Activated CD4-positive, alpha-beta memory T cell treated with anti-CD3 and anti-CD28 coated beads for 36 hours (primary cell): ENCODE measurements around the gene ADAMTSL1. TPM values are rescaled to one million over a fixed set of nuclear protein-coding genes. Genes with fewer than 3 reads are reported as not detected.
"Not testable (repeated sequence)": the region's sequence is repeated elsewhere in the genome, so short reads cannot be mapped to it uniquely, and the experiment has no call there.

Experiments
- CTCF ChIA-PET: fragments of 350-600 bp; sonication (Branson Sonifier 250); formaldehyde crosslinking; loops from one replicate; lab custom pipeline; 2021; ENCODE audit warnings: antibody characterized with exemption, inconsistent platforms; lab: Charles Lee
- POLR2A ChIA-PET: fragments of 350-600 bp; sonication (Branson Sonifier 250); formaldehyde crosslinking; loops from one replicate; lab custom pipeline; 2021; ENCODE audit warnings: antibody characterized with exemption; lab: Charles Lee
- DNase-seq: peaks from one replicate; pipeline ENCODE4 v3.0.0-alpha.2; 2020
- H3K27ac Mint-ChIP-seq: one replicate; pipeline ENCODE4 v1.8.0; 2021; ENCODE audit warnings: mixed read lengths
- H3K27me3 Mint-ChIP-seq: one replicate; pipeline ENCODE4 v1.8.0; 2021; ENCODE audit warnings: mixed read lengths
- H3K36me3 Mint-ChIP-seq: one replicate; pipeline ENCODE4 v1.8.0; 2021; ENCODE audit warnings: mixed read lengths
- H3K4me1 Mint-ChIP-seq: one replicate; pipeline ENCODE4 v1.8.0; 2021; ENCODE audit warnings: low read depth, mixed read lengths
- H3K4me3 Mint-ChIP-seq: one replicate; pipeline ENCODE4 v1.8.0; 2021; ENCODE audit warnings: mild to moderate bottlenecking, mixed read lengths
- H3K9me3 Mint-ChIP-seq: one replicate; pipeline ENCODE4 v1.8.0; 2021; ENCODE audit warnings: mixed read lengths
- intact Hi-C: fragments of 100-400 bp; cut with micrococcal nuclease; formaldehyde crosslinking; loops from one replicate; pipeline ENCODE4 v1.15.1; 2023
- total RNA-seq, 2 experiments: library from RNA; stranded (reverse); gene quantifications; one replicate each; pipeline ENCODE4 v1.2.3, GENCODE V29; 2021

ADAMTSL1 gene
- total RNA-seq, 2 experiments from 2014 or later: not detected

- ChIA-PET CTCF (no interaction called here), POLR2A (no interaction called here)
- no peaks in the 10 kb centered on the region for H3K36me3 Mint-ChIP-seq
- no peaks in the 10 kb centered on the region for H3K27me3 Mint-ChIP-seq
- DNase-seq: no peak
- intact Hi-C loops: no loop called here
- H3K4me1 Mint-ChIP-seq: no peaks in the 10 kb centered on the region
- H3K4me3 Mint-ChIP-seq: no peak overlapping the region
- peaks cover 20% of the 10 kb centered on the region for H3K9me3 Mint-ChIP-seq
- no peak overlapping the region for H3K27ac Mint-ChIP-seq
Observed at GRCh38 chr9:18869725-18870124, 395.8 kb downstream of the ADAMTSL1 start.

- DNase-seq: no peak
- H3K4me1 Mint-ChIP-seq: no peaks in the 10 kb centered on the region
- no peak overlapping the region for H3K27ac Mint-ChIP-seq
- H3K9me3 Mint-ChIP-seq: peaks cover 20% of the 10 kb centered on the region
- CTCF ChIA-PET: no interaction called here
- peaks cover 1% of the 10 kb centered on the region for H3K27me3 Mint-ChIP-seq
- no peaks in the 10 kb centered on the region for H3K36me3 Mint-ChIP-seq
- POLR2A ChIA-PET: no interaction called here
- intact Hi-C loops: no loop called here
- no peak overlapping the region for H3K4me3 Mint-ChIP-seq
Observed at GRCh38 chr9:18874069-18874468, 400.1 kb downstream of the ADAMTSL1 start.

- CTCF ChIA-PET, intact Hi-C loops, H3K4me1 Mint-ChIP-seq, H3K27ac Mint-ChIP-seq, H3K27me3 Mint-ChIP-seq, POLR2A ChIA-PET, DNase-seq, H3K4me3 Mint-ChIP-seq, H3K36me3 Mint-ChIP-seq: not testable (repeated sequence)
- peaks cover 11% of the 10 kb centered on the region for H3K9me3 Mint-ChIP-seq
Observed at GRCh38 chr9:18874990-18875389, 401.0 kb downstream of the ADAMTSL1 start.

- CTCF ChIA-PET: no interaction called here
- H3K9me3 Mint-ChIP-seq: no peaks in the 10 kb centered on the region
Observed at GRCh38 chr9:18877984-18878383, 404.0 kb downstream of the ADAMTSL1 start.

GRCh38 chr9:18881758-18882157, 407.8 kb downstream of the ADAMTSL1 start:
- intact Hi-C loops: no loop called here
- ChIA-PET CTCF (no interaction called here), POLR2A (no interaction called here)

More at GRCh38 chr9:18877984-18878383, 404.0 kb downstream of the ADAMTSL1 start:
- no peak overlapping the region for H3K4me3 Mint-ChIP-seq
- intact Hi-C loops: no loop called here
- no peaks in the 10 kb centered on the region for H3K4me1 Mint-ChIP-seq
- H3K27me3 Mint-ChIP-seq: peaks cover 4% of the 10 kb centered on the region
- no peaks in the 10 kb centered on the region for H3K36me3 Mint-ChIP-seq
- POLR2A ChIA-PET: no interaction called here
- H3K27ac Mint-ChIP-seq: no peak overlapping the region
- no peak for DNase-seq

GRCh38 chr9:18887546-18887945, 413.6 kb downstream of the ADAMTSL1 start:
- no peak for DNase-seq
- H3K36me3 Mint-ChIP-seq: no peaks in the 10 kb centered on the region
- CTCF ChIA-PET: no interaction called here
- intact Hi-C loops: no loop called here
- no peaks in the 10 kb centered on the region for H3K4me1 Mint-ChIP-seq
- H3K9me3 Mint-ChIP-seq: no peaks in the 10 kb centered on the region
- H3K27ac Mint-ChIP-seq: no peak overlapping the region
- no peak overlapping the region for H3K4me3 Mint-ChIP-seq
- POLR2A ChIA-PET: no interaction called here
- peaks cover 3% of the 10 kb centered on the region for H3K27me3 Mint-ChIP-seq

More at GRCh38 chr9:18881758-18882157, 407.8 kb downstream of the ADAMTSL1 start:
- DNase-seq: no peak
- Mint-ChIP-seq H3K9me3 (no peaks in the 10 kb centered on the region), H3K4me1 (no peaks in the 10 kb centered on the region), H3K27me3 (peaks cover 7% of the 10 kb centered on the region), H3K4me3 (no peak overlapping the region), H3K36me3 (no peaks in the 10 kb centered on the region), H3K27ac (no peak overlapping the region)

GRCh38 chr9:18888290-18888689, 414.3 kb downstream of the ADAMTSL1 start:
- intact Hi-C loops: no loop called here
- Mint-ChIP-seq H3K4me3 (no peak overlapping the region), H3K36me3 (no peaks in the 10 kb centered on the region), H3K9me3 (no peaks in the 10 kb centered on the region), H3K27ac (no peak overlapping the region), H3K4me1 (no peaks in the 10 kb centered on the region), H3K27me3 (peaks cover 3% of the 10 kb centered on the region)
- POLR2A ChIA-PET: no interaction called here
- CTCF ChIA-PET: no interaction called here
- no peak for DNase-seq

- Mint-ChIP-seq H3K36me3 (no peaks in the 10 kb centered on the region), H3K9me3 (peaks cover 4% of the 10 kb centered on the region), H3K27ac (no peak overlapping the region), H3K4me1 (no peaks in the 10 kb centered on the region), H3K4me3 (no peak overlapping the region), H3K27me3 (peaks cover 3% of the 10 kb centered on the region)
- intact Hi-C loops: no loop called here
- no peak for DNase-seq
- ChIA-PET CTCF (no interaction called here), POLR2A (no interaction called here)
Observed at GRCh38 chr9:18889550-18889949, 415.6 kb downstream of the ADAMTSL1 start.

GRCh38 chr9:18890372-18890771, 416.4 kb downstream of the ADAMTSL1 start:
- intact Hi-C loops: no loop called here
- no peak for DNase-seq
- peaks cover 2% of the 10 kb centered on the region for H3K27me3 Mint-ChIP-seq
- ChIA-PET POLR2A (no interaction called here), CTCF (no interaction called here)
- peaks cover 9% of the 10 kb centered on the region for H3K9me3 Mint-ChIP-seq
- H3K4me3 Mint-ChIP-seq: no peak overlapping the region
- no peaks in the 10 kb centered on the region for H3K4me1 Mint-ChIP-seq
- H3K36me3 Mint-ChIP-seq: no peaks in the 10 kb centered on the region
- H3K27ac Mint-ChIP-seq: no peak overlapping the region

GRCh38 chr9:18891946-18892670, 418.2 kb downstream of the ADAMTSL1 start:
- DNase-seq: no peak
- POLR2A ChIA-PET: no interaction called here
- no peak overlapping the region for H3K27ac Mint-ChIP-seq
- peaks cover 22% of the 10 kb centered on the region for H3K9me3 Mint-ChIP-seq
- H3K4me1 Mint-ChIP-seq: no peaks in the 10 kb centered on the region
- H3K4me3 Mint-ChIP-seq: no peak overlapping the region
- intact Hi-C loops: no loop called here
- H3K27me3 Mint-ChIP-seq: no peaks in the 10 kb centered on the region
- CTCF ChIA-PET: no interaction called here
- peaks cover 5% of the 10 kb centered on the region for H3K36me3 Mint-ChIP-seq

GRCh38 chr9:18893046-18893445, 419.1 kb downstream of the ADAMTSL1 start:
- CTCF ChIA-PET: no interaction called here
- H3K27me3 Mint-ChIP-seq: no peaks in the 10 kb centered on the region

GRCh38 chr9:18893491-18893890, 419.5 kb downstream of the ADAMTSL1 start:
- Mint-ChIP-seq H3K4me3 (no peak overlapping the region), H3K36me3 (peaks cover 5% of the 10 kb centered on the region), H3K9me3 (peaks cover 22% of the 10 kb centered on the region), H3K27me3 (no peaks in the 10 kb centered on the region), H3K27ac (no peak overlapping the region), H3K4me1 (no peaks in the 10 kb centered on the region)
- ChIA-PET POLR2A (no interaction called here), CTCF (interaction anchor here (1.0 kb wide), 1 partner anchor 280 kb away, joined by 3 read pairs; no protein-coding TSS in a partner anchor)
- no peak for DNase-seq
- intact Hi-C loops: no loop called here

More at GRCh38 chr9:18893046-18893445, 419.1 kb downstream of the ADAMTSL1 start:
- no peaks in the 10 kb centered on the region for H3K4me1 Mint-ChIP-seq
- POLR2A ChIA-PET: no interaction called here
- H3K4me3 Mint-ChIP-seq: no peak overlapping the region
- no peak for DNase-seq
- peaks cover 5% of the 10 kb centered on the region for H3K36me3 Mint-ChIP-seq
- H3K9me3 Mint-ChIP-seq: peaks cover 22% of the 10 kb centered on the region
- no peak overlapping the region for H3K27ac Mint-ChIP-seq
- intact Hi-C loops: no loop called here

GRCh38 chr9:18896004-18896403, 422.1 kb downstream of the ADAMTSL1 start:
- intact Hi-C loops: no loop called here
- CTCF ChIA-PET: no interaction called here
- Mint-ChIP-seq H3K9me3 (peaks cover 28% of the 10 kb centered on the region), H3K27ac (no peak overlapping the region), H3K4me1 (no peaks in the 10 kb centered on the region), H3K27me3 (no peaks in the 10 kb centered on the region), H3K36me3 (peaks cover 5% of the 10 kb centered on the region), H3K4me3 (no peak overlapping the region)
- POLR2A ChIA-PET: no interaction called here
- no peak for DNase-seq
